Islet of Langerhans (tissue), 1 donor: Measurements from ENCODE around the gene ZBED4.
"Not testable (repeated sequence)": the region's sequence is repeated elsewhere in the genome, so short reads cannot be mapped to it uniquely, and the experiment has no call there.

Experiments
- FAIRE-seq: peaks from one replicate; lab custom pipeline; 2011; peaks lifted over from hg19 to GRCh38; lab: Jason Lieb, UNC

The ZBED4 gene, protein sequence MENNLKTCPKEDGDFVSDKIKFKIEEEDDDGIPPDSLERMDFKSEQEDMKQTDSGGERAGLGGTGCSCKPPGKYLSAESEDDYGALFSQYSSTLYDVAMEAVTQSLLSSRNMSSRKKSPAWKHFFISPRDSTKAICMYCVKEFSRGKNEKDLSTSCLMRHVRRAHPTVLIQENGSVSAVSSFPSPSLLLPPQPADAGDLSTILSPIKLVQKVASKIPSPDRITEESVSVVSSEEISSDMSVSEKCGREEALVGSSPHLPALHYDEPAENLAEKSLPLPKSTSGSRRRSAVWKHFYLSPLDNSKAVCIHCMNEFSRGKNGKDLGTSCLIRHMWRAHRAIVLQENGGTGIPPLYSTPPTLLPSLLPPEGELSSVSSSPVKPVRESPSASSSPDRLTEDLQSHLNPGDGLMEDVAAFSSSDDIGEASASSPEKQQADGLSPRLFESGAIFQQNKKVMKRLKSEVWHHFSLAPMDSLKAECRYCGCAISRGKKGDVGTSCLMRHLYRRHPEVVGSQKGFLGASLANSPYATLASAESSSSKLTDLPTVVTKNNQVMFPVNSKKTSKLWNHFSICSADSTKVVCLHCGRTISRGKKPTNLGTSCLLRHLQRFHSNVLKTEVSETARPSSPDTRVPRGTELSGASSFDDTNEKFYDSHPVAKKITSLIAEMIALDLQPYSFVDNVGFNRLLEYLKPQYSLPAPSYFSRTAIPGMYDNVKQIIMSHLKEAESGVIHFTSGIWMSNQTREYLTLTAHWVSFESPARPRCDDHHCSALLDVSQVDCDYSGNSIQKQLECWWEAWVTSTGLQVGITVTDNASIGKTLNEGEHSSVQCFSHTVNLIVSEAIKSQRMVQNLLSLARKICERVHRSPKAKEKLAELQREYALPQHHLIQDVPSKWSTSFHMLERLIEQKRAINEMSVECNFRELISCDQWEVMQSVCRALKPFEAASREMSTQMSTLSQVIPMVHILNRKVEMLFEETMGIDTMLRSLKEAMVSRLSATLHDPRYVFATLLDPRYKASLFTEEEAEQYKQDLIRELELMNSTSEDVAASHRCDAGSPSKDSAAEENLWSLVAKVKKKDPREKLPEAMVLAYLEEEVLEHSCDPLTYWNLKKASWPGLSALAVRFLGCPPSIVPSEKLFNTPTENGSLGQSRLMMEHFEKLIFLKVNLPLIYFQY

DNA sequence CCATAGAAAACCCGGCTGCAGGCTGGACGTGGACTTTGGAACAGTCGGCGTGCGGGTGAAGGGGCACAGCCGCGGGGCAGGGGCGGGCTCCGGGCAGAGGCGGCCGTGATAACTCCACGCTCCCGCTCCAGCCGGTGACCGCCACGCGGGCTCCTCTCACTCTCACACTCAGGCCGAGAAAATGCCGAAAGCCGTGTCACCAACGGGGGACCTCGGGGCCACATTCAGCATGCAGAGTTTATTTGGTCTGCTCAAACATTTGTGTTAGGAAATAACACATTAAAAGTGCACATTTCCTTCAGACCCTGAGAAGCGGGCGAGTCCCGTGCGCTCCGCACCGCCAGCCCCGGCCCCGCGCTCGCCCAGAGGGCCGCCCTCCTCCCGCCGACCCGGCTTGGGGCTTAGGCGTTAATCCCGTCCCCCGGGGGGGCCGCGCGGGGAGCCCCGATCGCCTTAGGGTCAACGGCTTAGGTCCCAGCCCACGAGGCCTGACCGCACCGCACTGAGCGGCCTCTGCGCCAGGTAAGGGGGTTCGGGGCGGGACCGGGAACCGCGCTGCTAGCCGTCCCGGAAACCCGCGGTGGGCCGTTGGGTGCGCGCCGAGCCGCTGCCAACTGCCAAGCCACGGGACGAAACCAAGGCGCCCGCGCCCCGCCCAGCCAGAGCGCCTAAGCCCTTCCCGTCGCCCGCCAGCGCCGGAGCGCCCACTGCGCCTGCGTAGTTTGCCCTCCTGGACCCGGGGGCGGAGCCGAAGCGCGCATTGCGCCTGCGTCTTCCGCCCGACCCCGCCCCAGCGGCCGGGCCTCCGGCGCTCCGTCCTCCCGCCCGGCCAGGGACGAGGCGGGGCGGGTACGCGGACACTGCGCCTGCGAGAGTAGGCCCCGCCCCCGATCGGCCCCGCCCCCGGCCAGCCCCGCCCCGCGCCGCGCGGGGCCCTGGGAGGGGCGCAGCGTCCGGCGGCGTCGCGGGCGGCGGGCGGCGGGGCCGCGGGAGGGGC lies at the start of gene ZBED4:
Gene ZBED4, plus strand, starts transcription at position 947 of the 997 bp plus-strand sequence. CDS start 29,819 bp downstream, outside the sequence.
- FAIRE-seq, result peak; percentile 38

DNA sequence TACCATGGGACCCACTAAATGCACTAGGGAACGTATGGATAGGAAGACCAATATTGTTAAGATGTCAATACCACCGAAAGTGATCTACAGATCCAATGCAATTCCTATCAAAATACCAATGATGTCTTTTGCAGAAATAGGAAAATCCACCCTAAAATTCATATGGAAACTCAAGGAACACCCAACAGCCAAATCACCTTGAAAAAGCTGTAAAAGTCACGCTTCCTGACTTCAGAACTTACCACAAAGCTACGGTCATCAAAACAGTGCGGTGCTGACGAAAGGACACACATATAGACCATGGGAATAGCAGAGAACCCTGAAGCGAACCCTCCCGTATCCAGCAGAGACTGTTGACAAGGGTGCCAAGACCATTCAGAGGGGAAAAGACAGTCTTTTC lies 46.5 kb upstream of the ZBED4 start:
- no peak for FAIRE-seq

DNA sequence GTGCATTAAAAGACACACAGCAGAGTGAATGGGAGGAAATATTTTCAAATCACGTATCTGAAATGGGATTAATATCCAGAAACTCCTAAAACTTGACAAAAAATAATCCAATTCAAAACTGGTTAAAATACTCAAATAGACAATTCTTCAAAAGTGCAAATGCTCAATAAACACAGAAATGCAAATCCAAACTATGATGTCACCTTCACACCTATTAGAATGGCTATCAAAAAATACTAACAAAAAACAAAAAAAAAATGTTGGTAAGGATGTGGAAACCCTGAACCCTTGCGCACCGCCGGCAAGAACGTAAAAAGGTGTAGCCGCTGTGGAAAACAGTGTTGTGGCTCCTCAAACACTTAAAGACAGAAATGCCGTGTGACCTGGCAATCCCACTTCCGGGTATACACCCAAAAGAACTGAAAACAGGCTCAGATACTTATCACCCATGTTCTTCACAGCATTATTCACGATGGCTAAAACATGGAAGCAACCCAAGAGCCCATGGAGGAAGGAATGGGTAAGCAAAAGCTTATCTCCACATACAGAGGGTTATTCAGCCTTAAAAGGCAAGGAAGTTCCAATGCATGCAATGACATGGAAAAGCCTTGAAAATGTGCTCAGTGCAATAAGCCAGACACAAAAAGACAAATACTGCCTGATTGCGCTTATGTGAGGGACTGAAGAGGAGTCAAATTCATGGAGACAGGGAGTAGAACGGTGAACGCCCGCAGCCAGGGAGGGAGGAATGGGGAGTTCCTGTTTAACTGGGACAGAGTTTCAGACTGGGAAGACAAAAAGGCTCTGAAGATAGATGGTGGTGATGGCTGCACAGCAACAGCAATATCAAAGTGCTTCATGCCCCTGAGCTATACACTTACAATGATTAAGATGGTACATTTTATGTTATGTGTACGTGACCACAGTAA lies 45.6 kb upstream of the ZBED4 start:
- no peak for FAIRE-seq

DNA sequence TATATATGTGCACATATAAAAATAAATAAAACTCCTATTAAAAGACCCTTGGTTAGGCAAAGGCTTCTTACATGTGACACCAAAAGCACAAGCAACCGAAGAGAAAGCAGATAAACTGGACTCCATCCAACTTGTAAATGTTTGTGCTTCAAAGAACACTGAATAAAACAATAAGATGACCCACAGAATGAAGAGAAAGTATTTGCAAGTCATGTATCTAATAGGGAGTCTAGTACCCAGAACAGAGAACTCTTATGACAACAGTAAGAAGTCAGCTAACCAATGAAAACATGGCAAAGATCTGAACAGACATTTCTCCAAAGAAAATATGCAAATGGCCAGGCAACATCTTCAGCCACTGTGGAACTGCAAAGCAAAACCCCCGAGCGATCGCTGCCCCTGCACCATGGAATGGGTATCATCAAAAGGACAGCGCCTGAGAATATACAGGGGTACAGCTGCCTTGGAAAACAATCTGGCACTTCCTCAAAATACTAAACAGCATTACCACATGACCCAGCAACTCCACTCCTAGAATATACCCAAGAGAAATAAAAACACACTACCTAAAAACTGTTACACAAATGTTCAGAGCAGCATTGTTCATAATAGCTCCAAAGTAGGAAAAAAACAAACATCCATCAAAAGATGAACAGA lies 43.2 kb upstream of the ZBED4 start:
- FAIRE-seq, result no peak

DNA sequence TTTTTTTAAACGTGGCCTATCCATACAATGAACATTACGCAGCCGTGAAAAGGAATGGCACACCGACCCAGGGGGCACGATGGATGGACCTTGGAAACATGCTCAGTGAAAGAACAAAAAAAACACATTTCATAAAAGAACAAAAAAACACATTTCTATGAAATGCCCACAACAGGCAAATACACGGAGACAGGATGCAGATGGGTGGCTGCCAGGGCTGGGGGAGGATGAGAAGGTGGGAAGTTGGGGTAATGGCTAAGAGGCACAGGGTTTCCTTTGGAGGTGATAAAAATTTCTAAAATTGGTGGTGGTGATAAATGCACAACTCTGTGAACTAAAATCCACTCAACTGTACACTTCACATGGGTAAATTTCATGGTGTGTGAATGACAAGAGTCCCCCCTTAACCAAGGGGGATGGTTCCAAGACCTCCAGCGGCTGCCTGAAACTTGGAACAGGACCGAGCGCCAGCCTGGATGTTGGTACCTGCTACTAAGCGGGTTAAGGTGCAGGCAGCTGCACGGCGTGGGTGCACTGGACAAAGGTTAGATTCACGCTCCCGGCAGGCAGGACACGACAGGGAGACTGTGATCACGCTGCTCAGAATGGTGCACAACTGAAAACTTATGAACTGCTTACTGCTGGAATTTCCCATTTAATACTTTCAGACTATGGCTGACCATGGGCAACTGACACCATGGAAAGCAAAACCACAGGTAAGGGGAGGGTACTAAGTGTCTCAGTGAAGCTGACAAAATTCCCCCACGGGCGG lies 42.4 kb upstream of the ZBED4 start:
- no peak for FAIRE-seq

DNA sequence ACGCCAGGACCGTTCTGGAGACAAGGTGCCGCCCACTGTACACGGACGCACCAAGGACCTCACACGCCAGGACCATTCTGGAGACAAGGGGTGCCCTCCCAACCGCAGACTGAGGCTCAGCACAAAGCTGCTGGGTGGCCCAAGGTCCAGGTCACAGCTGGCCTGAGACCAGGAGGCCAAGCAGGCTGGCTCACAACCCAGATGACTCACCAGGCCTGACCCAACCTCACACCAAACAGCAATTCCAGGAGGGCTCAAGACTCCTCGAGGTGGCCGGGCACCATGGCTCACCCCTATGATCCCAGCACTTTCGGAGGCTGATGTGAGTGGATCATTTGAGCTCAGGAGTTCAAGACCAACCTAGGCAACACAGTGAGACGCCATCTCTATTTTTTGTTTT lies 40.8 kb upstream of the ZBED4 start:
- no peak for FAIRE-seq

DNA sequence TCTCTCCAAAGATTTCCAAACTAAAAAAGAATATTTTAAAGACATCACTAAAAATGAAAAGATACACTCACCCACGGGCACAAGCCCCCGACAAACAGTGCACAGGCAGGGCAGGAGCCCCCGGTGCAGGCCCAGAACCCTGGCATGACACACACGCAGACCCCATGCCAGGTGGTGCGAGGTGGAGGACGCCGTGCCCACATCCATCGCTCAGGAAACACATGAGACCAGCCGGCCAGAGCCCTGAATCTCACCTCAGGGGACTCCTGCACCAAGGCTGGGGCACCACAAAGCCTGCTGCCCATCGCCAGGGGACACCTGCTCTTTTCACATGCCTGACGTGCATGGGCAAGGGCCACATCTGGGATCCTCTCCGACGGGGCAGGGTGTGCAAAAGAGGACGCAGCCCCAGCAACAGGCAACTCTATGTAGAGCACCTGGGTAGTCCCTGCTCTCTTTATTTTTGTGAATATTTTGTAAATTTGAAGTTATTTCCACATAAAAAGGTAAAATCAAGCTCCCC lies 39.4 kb upstream of the ZBED4 start:
- FAIRE-seq, result no peak

DNA sequence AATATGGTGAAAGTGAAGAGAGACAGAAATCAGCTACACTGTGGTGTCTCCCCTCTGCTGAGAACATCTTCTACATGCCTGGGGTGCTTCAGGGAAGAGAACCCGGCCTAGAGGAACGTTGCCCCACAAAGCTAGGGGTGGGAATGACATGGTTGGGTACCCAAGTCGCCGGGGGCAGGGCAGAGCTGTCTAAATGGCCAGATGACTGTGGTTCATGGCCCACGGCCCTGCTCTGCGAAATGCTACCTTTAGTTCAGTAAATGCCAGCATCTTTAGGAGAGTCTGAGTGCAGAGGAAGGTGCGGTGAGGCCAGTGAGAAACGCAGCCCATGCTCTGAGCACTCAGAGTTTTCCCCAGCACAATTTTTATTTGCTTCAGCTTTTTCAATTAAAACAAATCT lies 38.8 kb upstream of the ZBED4 start:
- FAIRE-seq, result no peak

DNA sequence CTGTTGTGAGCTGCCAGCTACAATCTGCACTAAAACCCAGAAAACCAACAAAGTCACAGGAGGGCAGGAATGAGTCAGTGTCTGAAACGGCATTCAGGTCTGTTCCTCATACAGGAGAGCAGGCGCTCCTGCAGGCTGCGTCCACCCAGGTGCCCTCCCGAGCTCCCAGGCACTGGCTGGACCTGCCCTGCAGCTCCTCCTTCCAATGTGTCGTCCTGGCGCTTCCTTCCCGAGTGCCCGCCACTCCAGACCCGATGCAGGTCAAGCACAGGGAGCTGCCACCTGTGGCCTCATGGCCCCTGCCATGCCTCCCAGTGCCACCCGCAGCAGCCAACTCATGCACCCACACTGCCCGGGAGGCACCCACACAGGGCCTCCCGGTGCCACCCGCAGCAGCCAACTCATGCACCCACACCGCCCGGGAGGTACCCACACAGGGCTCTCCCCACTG lies 38.0 kb upstream of the ZBED4 start:
- FAIRE-seq, result no peak

DNA sequence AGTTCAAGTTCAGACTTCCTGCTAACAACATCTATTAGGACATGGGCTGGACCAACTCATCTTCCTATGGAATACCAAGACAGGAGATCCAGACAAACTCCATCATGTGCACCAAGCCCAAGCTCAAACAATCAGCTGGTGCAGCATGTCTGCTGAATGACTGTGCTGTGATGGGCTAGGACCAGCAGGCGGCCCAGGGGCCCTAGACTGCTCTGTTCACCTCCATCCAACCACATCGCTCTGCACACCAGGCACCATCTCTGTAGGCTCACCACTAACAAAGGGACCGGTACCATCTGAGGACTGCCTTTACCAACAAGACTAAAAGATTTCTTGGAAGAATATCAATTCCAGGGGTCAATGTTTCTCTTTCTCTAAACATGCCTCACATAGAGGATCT lies 36.3 kb upstream of the ZBED4 start:
- FAIRE-seq, result no peak

DNA sequence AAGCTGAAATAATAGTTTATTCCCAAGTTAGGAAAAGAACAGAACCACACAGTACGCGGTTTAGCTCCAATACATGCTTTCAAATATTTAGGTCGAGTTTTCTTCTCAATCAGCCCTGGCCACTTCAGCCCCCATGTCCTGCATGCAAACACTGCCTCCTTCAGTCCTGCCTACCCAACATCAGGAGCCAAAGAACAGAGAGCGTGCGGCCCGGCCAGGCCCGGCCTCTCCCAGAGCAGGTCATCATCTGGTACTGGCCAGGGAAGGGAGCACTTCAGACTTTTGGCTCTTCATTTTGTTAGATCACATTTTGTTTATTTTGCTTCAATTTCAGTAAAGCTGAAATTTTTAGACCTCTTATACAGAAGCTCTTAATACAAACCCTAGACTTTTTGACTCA lies 32.7 kb upstream of the ZBED4 start:
- FAIRE-seq, result no peak

DNA sequence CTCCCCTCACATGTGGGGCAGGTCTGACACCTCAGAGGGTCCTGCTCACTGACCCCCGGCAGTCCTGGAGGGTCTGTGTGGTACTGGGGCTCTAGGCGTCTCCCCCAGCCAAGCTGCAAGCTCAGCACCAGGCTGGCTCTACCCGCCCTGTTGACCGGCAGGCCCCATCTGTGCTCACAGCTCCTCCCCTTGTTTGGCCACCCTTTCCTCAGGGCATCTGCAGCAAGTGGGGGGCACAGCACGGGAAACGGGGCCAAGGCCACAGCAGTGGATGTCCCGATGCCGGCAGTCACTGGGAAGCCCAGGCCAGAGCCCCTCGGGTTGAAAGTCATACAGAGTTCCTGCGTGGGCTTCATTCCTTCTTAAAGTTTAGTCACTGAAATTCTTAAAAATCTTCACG lies 31.9 kb upstream of the ZBED4 start:
- not testable (repeated sequence) for FAIRE-seq

DNA sequence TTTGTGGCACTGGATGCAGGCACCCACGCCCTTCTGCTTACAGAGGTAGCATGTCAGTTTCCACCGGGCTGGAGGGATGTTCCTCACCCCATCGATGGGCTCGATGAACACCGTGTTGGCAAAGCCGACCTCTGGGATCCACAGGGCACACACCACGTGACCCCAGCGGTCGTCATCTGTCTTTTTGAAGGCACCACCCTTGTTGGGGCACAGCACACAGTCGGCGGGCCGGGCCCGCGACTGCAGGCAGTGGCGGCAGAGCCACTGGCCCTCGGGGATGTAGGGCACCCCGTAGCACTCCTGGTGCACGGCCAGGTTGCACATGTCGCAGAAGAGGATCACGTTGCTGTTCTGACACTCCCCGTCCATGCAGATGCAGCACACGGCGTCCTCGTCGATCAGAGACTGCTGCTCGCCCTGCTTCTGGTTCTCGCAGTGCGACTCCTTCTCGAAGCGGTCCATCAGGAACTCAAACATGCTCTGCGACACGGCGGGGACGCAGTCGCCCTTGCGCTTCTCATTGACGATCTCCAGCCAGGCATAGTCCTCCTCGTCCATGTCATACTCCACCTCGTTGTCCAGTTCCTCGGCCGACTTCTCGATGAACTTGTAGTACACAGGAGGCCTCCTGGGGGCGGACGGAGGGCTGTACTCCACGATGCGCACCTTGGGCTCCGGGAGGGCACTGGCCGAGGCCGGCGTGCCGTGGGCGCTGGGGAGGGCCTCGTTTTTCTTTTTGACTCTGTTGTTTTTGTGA lies 30.2 kb upstream of the ZBED4 start:
- no peak for FAIRE-seq

DNA sequence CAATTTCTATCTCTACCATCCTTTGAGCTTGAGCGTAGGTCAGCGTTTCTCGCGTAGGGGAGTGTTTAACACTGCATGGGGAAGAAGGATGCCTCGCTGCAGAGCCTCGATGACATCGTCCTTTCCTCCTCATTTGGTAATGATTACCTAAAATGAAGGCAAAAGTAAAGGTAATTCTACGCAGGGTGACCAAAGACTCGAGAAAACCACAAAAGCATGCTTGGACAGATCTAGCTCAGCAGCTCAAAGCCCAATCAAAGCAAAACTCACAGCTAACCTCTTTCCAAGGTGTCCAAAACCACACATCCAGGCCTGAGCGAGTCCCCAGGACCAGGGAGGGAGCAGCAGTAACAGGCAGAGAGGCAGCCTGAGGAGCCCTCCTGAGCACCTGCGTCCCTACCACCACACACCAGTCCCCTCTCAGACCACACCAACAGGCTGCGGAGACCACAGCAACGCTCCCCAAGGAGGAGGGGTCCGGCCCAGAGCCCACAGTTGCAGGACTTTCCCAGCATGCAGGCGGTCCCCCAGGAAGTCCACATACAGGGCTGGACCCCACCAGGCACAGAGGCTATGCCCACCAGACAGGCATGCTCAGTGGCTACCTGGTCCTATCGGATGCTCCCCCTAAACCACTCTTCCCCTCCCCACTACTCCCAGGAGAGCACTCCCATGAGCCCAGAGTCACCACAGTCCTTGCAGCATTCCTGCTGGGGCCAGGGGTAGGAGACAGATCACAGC lies 29.3 kb upstream of the ZBED4 start:
- no peak for FAIRE-seq

DNA sequence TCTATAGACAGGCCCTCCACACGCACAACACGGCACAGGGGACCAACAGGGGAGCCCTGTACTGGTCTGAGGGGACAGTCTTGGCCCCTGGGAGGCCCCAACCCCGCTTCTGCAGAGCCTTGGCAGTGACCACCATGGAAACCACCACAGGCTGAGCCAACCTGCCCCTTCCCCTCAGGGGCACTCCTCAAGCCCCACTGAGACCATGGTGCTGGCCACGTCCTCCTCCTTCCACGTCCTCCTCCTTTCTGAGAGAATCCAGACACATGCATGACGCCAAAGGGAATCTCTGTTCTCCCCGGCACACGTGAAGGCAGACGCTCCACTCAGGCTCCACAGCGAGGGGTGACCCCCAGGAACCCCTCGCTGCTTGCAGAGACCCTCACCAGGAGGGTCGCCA lies 28.7 kb upstream of the ZBED4 start:
- no peak for FAIRE-seq

DNA sequence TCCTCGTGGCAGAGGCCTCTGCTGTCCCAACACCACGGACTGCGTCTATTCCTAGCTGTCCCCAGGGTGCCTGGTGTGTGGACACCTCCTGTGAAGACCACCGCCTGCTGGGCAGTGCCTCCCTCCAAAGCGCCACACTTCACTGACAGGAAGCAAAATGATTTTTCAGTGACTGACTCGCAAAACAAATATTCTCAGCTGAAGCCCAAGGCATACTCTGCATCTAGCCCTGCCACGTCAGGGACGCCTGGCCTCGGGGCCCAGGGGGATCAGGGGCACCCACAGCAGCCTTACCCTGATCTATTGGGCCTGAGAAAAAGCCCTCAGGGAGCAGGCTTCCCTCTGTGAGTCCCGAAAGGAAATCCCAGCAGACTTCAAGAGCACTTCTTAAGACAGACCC lies 28.2 kb upstream of the ZBED4 start:
- FAIRE-seq, result no peak

DNA sequence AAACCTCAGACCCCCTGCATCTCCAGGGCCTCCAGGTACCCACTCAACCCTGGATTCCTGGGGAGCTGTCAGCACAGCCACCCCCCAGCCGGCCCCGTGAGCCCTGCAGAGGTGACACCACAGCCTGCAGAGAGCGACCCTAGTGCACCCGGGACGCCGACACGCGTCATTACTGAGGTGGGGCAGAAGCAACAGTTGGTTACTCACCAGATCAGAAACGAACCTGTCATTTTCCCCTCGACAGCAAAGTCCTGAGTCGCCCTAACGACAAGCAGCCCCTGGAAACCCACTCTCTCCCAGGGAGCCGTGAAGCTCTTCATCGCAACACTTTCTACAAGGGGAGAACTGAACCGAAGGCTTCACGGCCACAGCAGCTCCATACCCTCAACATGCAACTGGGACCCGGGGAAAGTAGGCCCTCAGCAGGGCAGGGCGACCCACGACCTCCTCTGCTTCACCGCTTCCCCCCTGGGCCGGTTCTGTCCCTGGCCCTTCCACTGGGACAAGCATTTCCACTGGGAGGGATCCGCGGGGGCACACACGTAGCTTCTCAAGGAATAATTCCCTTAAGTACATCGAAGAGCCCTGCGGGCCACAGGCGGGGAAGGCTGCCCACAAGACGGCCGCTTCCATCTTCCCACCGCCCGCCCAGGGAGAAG lies 27.6 kb upstream of the ZBED4 start:
- no peak for FAIRE-seq
